Liver (tissue), 9 donors: ENCODE data around the gene AGAP6. TPM values are rescaled to one million over a fixed set of nuclear protein-coding genes. Genes with fewer than 3 reads are reported as not detected.
"Not testable (repeated sequence)": the region's sequence is repeated elsewhere in the genome, so short reads cannot be mapped to it uniquely, and the experiment has no call there.

ENCODE experiments used
- DNase-seq: peaks from one replicate; pipeline ENCODE4 v3.0.0-alpha.2; 2017; ENCODE audit warnings: low spot score
- H3K27ac ChIP-seq, 2 donors: one replicate each; pipeline ENCODE4 v1.7.0; 2013; ENCODE audit warnings: inconsistent platforms in 2 of 2, low read length in 2 of 2, control low read depth in 1 of 2, low read depth in 1 of 2, mild to moderate bottlenecking in 1 of 2
- H3K27me3 ChIP-seq, 4 donors: one replicate each; pipeline versions ENCODE4 v1.6.1 to v1.7.0; 2013; ENCODE audit warnings: low read length in 3 of 4, inconsistent platforms in 1 of 4, mild to moderate bottlenecking in 1 of 4, moderate library complexity in 1 of 4; ENCODE audit not compliant: control insufficient read depth in 4 of 4, insufficient read depth in 4 of 4
- H3K36me3 ChIP-seq, 4 donors: one replicate each; pipeline versions ENCODE4 v1.6.1 to v1.7.0; 2013; ENCODE audit warnings: low read length in 3 of 4, mild to moderate bottlenecking in 3 of 4, low read depth in 1 of 4, moderate library complexity in 1 of 4; ENCODE audit not compliant: control insufficient read depth in 4 of 4, insufficient read depth in 3 of 4
- H3K4me1 ChIP-seq, 4 donors: one replicate each; pipeline versions ENCODE4 v1.6.1 to v1.7.0; 2013; ENCODE audit warnings: low read length in 3 of 4, mild to moderate bottlenecking in 3 of 4, moderate library complexity in 1 of 4; ENCODE audit not compliant: control insufficient read depth in 4 of 4, insufficient read depth in 4 of 4
- H3K4me3 ChIP-seq, 3 donors: one replicate each; pipeline versions ENCODE4 v1.6.1 to v1.7.0; 2013; ENCODE audit warnings: low read length in 3 of 3, control low read depth in 1 of 3, low read depth in 1 of 3, mild to moderate bottlenecking in 1 of 3
- H3K9ac ChIP-seq, 2 donors: one replicate each; pipeline ENCODE4 v1.7.0; 2013; ENCODE audit warnings: low read length in 2 of 2, mild to moderate bottlenecking in 2 of 2, moderate library complexity in 2 of 2, control low read depth in 1 of 2, low read depth in 1 of 2
- H3K9me3 ChIP-seq, 4 donors: one replicate each; pipeline versions ENCODE4 v1.6.1 to v1.7.0; 2013; ENCODE audit warnings: low read length in 3 of 4; ENCODE audit not compliant: control insufficient read depth in 4 of 4
- FOXA1 ChIP-seq: IDR thresholded peaks from 2 replicates; pipeline ENCODE4 v1.6.1; 2016; ENCODE audit warnings: antibody characterized with exemption
- GABPA ChIP-seq, 2 donors: IDR thresholded peaks in 1 of 2; conservative IDR thresholded peaks in 1 of 2; 2 replicates each; pipeline ENCODE4 v1.6.1; 2016; ENCODE audit warnings: antibody characterized with exemption in 2 of 2, mild to moderate bottlenecking in 1 of 2, moderate library complexity in 1 of 2
- HNF4A ChIP-seq, 2 donors: conservative IDR thresholded peaks; 2 replicates each; pipeline ENCODE4 v1.6.1; 2016; ENCODE audit warnings: antibody characterized with exemption in 2 of 2, mild to moderate bottlenecking in 2 of 2
- HNF4G ChIP-seq: IDR thresholded peaks from 2 replicates; pipeline ENCODE4 v1.6.1; 2016; ENCODE audit warnings: antibody characterized with exemption
- JUND ChIP-seq, 2 donors: IDR thresholded peaks; 2 replicates each; pipeline ENCODE4 v1.6.1; 2016; ENCODE audit warnings: antibody characterized with exemption in 2 of 2
- NR2F2 ChIP-seq: IDR thresholded peaks from 2 replicates; pipeline ENCODE4 v1.6.1; 2016; ENCODE audit warnings: antibody characterized with exemption
- RAD21 ChIP-seq, 2 donors: IDR thresholded peaks; 2 replicates each; pipeline ENCODE4 v1.6.1; 2016; ENCODE audit warnings: antibody characterized with exemption in 2 of 2, mild to moderate bottlenecking in 2 of 2
- RXRA ChIP-seq, 2 donors: IDR thresholded peaks; 2 replicates each; pipeline ENCODE4 v1.6.1; 2017 to 2018; ENCODE audit warnings: antibody characterized with exemption in 2 of 2, mild to moderate bottlenecking in 1 of 2
- SP1 ChIP-seq: IDR thresholded peaks from 2 replicates; pipeline ENCODE4 v1.6.1; 2018; ENCODE audit warnings: antibody characterized with exemption, mild to moderate bottlenecking
- TAF1 ChIP-seq: conservative IDR thresholded peaks from 2 replicates; pipeline ENCODE4 v1.6.1; 2016; ENCODE audit warnings: antibody characterized with exemption, mild to moderate bottlenecking
- YY1 ChIP-seq: IDR thresholded peaks from 2 replicates; pipeline ENCODE4 v1.6.1; 2016; ENCODE audit warnings: antibody characterized with exemption, mild to moderate bottlenecking
- WGBS: extraction: QIAGEN DNeasy Blood & Tissue Kit; methylation state at CpG from one replicate; pipeline ENCODE4 v1.1.7; 2013; 5-methylcytosine and 5-hydroxymethylcytosine counted together
- polyA plus RNA-seq, 2 donors: library from polyadenylated mRNA; stranded (reverse) in 1 of 2; unstranded in 1 of 2; fragments of 200-250 nt in 1 of 2; fragments of >200 nt in 1 of 2; fragmentation: Nextera tagmentation in 1 of 2; extraction: Ambion mirVana in 1 of 2; gene quantifications; one replicate each; pipeline versions ENCODE4 v1.2.1 to v1.2.3, GENCODE V29; 2013 to 2015
- total RNA-seq, 2 donors: library from RNA; depleted of rRNA; stranded (reverse); fragments of >200 nt; gene quantifications; one replicate each; pipeline ENCODE4 v1.2.3, GENCODE V29; 2014
- TF ChIP-seq, protein P1 (sequence below): IDR thresholded peaks from 2 replicates; pipeline ENCODE4 v1.6.1; 2016; ENCODE audit warnings: antibody characterized with exemption, mild to moderate bottlenecking
- TF ChIP-seq, protein P2 (sequence below): IDR thresholded peaks from 2 replicates; pipeline ENCODE4 v1.6.1; 2016; ENCODE audit warnings: antibody characterized with exemption
- donor health status: healthy.
- donor health status: healthy.
- donor health status: healthy.
- donor health status: healthy.
- donor health status: healthy.

Gene AGAP6
- total and polyA plus RNA-seq, 4 donors = 3.0 to 9.4 (median 4.0) TPM

DNA sequence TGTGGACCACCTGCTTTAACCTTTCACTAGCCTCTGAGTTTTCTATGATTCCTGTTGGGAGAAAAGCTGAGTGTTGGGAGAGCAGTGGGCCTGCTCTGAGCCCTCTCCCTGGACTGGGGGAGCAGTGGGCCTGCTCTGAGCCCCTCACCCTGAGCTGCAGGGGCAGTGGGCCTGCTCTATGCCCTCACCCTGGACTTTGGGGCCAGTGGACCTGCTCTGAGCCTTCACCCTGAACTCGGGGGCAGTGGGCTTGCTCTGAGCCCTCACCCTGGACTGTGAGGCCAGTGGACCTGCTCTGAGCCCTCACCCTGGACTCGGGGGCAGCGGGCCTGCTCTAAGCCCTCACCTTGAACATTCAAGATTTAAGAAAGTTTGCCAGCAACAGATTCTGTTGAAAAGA, 33.4 kb downstream of the AGAP6 start:
- 83% methylated on average over 3 of the region's 3 CpGs for WGBS
- Histone ChIP-seq H3K9ac (no peak overlapping the region), H3K27ac (no peak overlapping the region), H3K9me3 (no peaks in the 10 kb centered on the region), H3K4me3 (no peak overlapping the region), H3K36me3 (no peaks in the 10 kb centered on the region), H3K27me3 (no peaks in the 10 kb centered on the region), H3K4me1 (no peaks in the 10 kb centered on the region)
- TF ChIP-seq, protein P1, sequence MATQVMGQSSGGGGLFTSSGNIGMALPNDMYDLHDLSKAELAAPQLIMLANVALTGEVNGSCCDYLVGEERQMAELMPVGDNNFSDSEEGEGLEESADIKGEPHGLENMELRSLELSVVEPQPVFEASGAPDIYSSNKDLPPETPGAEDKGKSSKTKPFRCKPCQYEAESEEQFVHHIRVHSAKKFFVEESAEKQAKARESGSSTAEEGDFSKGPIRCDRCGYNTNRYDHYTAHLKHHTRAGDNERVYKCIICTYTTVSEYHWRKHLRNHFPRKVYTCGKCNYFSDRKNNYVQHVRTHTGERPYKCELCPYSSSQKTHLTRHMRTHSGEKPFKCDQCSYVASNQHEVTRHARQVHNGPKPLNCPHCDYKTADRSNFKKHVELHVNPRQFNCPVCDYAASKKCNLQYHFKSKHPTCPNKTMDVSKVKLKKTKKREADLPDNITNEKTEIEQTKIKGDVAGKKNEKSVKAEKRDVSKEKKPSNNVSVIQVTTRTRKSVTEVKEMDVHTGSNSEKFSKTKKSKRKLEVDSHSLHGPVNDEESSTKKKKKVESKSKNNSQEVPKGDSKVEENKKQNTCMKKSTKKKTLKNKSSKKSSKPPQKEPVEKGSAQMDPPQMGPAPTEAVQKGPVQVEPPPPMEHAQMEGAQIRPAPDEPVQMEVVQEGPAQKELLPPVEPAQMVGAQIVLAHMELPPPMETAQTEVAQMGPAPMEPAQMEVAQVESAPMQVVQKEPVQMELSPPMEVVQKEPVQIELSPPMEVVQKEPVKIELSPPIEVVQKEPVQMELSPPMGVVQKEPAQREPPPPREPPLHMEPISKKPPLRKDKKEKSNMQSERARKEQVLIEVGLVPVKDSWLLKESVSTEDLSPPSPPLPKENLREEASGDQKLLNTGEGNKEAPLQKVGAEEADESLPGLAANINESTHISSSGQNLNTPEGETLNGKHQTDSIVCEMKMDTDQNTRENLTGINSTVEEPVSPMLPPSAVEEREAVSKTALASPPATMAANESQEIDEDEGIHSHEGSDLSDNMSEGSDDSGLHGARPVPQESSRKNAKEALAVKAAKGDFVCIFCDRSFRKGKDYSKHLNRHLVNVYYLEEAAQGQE = no peak
- TF ChIP-seq HNF4G (no peak), NR2F2 (no peak), HNF4A (conservative IDR thresholded peaks at IDR 0.05) (no peak), YY1 (no peak), TAF1 (no peak), RAD21 (IDR thresholded peaks at IDR 0.05) (no peak), RXRA (IDR thresholded peaks at IDR 0.05) (no peak)
- TF ChIP-seq, protein P2, sequence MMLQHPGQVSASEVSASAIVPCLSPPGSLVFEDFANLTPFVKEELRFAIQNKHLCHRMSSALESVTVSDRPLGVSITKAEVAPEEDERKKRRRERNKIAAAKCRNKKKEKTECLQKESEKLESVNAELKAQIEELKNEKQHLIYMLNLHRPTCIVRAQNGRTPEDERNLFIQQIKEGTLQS = no peak
- DNase-seq = no peak

DNA sequence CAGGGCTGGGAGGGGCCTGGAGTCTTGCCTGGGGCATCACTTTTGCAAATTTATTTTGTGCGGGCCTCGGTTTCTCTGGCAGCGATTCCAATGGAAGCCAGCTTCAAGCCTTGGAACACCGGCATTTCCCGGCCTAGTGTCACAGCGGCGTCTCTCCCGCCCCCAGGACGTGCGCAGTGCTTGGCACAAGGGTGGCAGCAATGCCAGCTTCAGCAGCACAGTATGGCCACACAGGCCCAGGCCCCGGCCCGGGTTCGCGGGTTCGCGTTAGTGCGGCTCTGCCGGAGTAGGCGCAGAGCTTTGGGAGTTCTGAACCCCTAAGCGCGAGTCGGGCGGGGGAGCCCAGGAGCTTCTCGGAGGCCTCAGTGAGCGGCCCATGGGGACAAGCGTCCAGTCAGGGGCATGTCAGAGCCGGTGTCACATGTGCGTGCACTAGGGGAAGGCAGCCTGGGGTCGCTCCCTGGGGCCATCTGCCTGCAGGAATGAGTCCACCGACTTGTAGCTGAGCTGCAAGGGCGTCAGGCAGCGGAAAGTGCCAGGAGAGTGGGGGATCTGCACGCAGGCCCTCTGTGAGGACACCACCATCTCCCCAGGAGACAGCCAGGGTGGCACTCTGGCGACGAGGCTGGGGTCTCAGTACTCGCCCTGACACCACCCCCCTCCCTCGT, 36.6 kb downstream of the AGAP6 start:
- not testable (repeated sequence) for DNase-seq, H3K4me1 ChIP-seq, H3K4me3 ChIP-seq, H3K27me3 ChIP-seq, H3K9me3 ChIP-seq, H3K9ac ChIP-seq, H3K36me3 ChIP-seq, H3K27ac ChIP-seq
- WGBS = 28% methylated on average over 30 of the region's 37 CpGs

DNA sequence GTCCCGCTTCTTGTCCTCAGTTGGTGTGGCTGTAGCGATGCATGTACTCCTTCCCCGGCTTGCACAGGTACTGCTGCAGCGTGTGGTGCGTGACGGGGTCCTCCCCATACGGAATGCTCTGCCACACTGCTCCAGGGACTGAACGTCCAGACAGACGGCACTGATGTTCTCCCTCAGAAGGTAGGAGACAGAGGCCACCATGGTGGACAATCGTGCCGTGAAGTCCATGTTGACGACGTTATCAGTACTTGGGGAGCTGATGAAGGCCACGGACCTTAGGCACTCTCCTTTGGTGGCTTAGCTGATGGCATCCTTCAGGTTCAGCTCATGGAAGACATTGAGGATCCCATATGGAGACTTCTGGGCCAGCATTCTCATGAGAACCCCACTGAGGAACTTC, 37.4 kb downstream of the AGAP6 start:
- H3K4me1 ChIP-seq = no peaks in the 10 kb centered on the region
- no peaks in the 10 kb centered on the region for H3K27me3 ChIP-seq
- no peak overlapping the region for H3K4me3 ChIP-seq
- WGBS = 91% methylated on average over 14 of the region's 14 CpGs
- H3K27ac ChIP-seq = no peak overlapping the region
- DNase-seq = no peak
- H3K36me3 ChIP-seq = no peaks in the 10 kb centered on the region
- no peak overlapping the region for H3K9ac ChIP-seq
- no peaks in the 10 kb centered on the region for H3K9me3 ChIP-seq
- TF ChIP-seq, protein P1 = no peak
- TF ChIP-seq FOXA1 (no peak), RXRA (IDR thresholded peaks at IDR 0.05) (no peak), JUND (IDR thresholded peaks at IDR 0.05) (no peak), TAF1 (no peak), GABPA (IDR thresholded peaks at IDR 0.05 in 1 of 2, conservative IDR thresholded peaks at IDR 0.05 in 1 of 2) (no peak), HNF4A (conservative IDR thresholded peaks at IDR 0.05) (no peak), YY1 (no peak), SP1 (no peak)
